ENCODE measurements around the gene ANO6. TPM values are rescaled to one million over a fixed set of nuclear protein-coding genes. Genes with fewer than 3 reads are reported as not detected.

The ANO6 gene
- total and polyA plus RNA-seq, 10 donors = 2.3 to 38.5 (median 31.7) TPM

DNA sequence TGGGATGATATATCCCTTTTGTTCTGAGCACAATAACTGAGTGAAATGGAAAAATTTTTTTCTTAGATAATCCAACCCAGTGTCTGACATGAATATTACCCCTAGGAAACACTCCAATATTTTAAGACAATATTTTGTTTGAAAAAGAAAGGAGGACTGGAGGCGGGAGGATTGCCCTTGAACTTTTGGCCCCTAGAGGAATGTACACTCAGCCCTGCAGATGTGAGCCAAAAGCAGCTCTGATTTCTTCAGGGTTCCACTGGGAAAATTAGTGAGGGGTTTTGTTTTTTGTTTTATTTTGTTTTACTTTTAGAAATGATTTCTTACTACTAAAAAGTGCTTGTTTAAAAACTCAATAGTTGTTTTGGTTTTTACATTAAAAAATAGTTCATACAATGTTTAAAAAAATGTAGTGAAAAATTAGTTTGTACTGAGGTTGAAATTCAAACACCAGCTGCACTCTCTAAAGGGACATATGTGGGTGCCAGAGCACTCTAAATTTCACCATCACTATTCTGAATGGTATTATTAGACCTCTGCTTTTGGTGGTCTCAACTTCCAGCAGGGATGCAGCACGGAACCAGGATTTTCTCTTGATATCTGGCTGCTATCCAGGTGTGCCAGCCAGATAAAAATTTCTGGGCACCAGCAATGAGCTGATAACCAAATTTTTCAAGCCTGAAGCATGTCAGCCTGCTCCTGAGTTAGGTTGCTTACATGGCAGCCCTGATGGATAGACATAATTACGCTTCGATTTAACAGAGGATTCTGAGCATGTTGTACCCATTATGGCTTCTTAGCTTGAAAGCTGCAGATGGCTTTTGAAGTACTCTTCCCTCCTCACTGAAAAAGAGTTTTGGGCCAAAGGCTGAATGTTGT is 141.9 kb downstream of the ANO6 start:
- DNase-seq = no peak
- 84 to 92% (median 85%) methylated on average over 4 of the region's 4 CpGs for WGBS, 5 donors
- no peaks in the 10 kb centered on the region for H3K27me3 ChIP-seq (replicated peaks in 1 of 7)
- intact Hi-C loops (cut with DNase I; ENCODE audit: low total_unique reads) = no loop called here
- no peak overlapping the region for H3K4me3 ChIP-seq
- TF ChIP-seq POLR2AphosphoS5 (IDR thresholded peaks at IDR 0.05) = no peak
- TF ChIP-seq POLR2A (IDR thresholded peaks at IDR 0.05) = no peak
- TF ChIP-seq, protein P1, sequence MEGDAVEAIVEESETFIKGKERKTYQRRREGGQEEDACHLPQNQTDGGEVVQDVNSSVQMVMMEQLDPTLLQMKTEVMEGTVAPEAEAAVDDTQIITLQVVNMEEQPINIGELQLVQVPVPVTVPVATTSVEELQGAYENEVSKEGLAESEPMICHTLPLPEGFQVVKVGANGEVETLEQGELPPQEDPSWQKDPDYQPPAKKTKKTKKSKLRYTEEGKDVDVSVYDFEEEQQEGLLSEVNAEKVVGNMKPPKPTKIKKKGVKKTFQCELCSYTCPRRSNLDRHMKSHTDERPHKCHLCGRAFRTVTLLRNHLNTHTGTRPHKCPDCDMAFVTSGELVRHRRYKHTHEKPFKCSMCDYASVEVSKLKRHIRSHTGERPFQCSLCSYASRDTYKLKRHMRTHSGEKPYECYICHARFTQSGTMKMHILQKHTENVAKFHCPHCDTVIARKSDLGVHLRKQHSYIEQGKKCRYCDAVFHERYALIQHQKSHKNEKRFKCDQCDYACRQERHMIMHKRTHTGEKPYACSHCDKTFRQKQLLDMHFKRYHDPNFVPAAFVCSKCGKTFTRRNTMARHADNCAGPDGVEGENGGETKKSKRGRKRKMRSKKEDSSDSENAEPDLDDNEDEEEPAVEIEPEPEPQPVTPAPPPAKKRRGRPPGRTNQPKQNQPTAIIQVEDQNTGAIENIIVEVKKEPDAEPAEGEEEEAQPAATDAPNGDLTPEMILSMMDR (IDR thresholded peaks at IDR 0.05 in 8 of 11, conservative IDR thresholded peaks at IDR 0.05 in 3 of 11) = no peak
- no peak overlapping the region for H3K27ac ChIP-seq
- peaks cover 0 to 19% (median 15%) of the 10 kb centered on the region in 8 donors for H3K9me3 ChIP-seq
- H3K36me3 ChIP-seq = peaks cover 0 to 72% (median 6%) of the 10 kb centered on the region in 6 donors
- peaks cover 0 to 3% (median 0%) of the 10 kb centered on the region in 6 donors for H3K4me1 ChIP-seq

DNA sequence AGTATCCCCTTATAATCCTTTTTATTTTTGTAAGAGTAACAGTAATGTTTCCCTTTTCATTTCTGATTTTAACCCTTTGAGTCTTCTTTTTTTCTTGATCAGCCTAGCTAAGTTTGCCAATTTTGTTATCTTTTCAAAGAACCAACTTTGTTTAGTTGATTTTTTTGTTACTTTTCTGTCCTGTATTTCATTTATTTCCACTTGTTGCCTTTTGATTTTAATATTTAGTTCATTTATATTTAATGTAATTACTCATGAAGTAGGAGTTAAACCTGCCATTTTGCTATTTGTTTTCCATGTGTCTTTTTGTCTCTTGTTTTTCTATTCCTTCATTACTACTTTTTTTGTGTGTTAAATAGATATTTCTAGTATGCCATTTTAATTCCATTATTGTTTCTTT is 146.4 kb downstream of the ANO6 start:
- intact Hi-C loops (cut with DNase I; ENCODE audit: low total_unique reads) = no loop called here
- Histone ChIP-seq H3K4me3 (no peak overlapping the region), H3K9me3 (peaks cover 10 to 49% (median 41%) of the 10 kb centered on the region in 8 donors), H3K4me1 (peaks cover 0 to 3% (median 0%) of the 10 kb centered on the region in 6 donors), H3K27me3 (replicated peaks in 1 of 7) (no peaks in the 10 kb centered on the region), H3K27ac (no peak overlapping the region), H3K36me3 (peaks cover 0 to 72% (median 10%) of the 10 kb centered on the region in 6 donors)
- TF ChIP-seq POLR2AphosphoS5 (IDR thresholded peaks at IDR 0.05) (no peak), POLR2A (IDR thresholded peaks at IDR 0.05) (no peak)
- TF ChIP-seq, protein P1 (IDR thresholded peaks at IDR 0.05 in 8 of 11, conservative IDR thresholded peaks at IDR 0.05 in 3 of 11) = no peak
- no peak for DNase-seq

GRCh38 chr12:45363903-45364302 is 148.0 kb downstream of the ANO6 start:
- no peak for DNase-seq
- Histone ChIP-seq H3K27ac (no peak overlapping the region), H3K4me3 (no peak overlapping the region), H3K4me1 (no peaks in the 10 kb centered on the region), H3K36me3 (peaks cover 0 to 72% (median 14%) of the 10 kb centered on the region in 6 donors), H3K9me3 (peaks cover 10 to 49% (median 41%) of the 10 kb centered on the region in 8 donors), H3K27me3 (replicated peaks in 1 of 7) (no peaks in the 10 kb centered on the region)
- intact Hi-C loops (cut with DNase I; ENCODE audit: low total_unique reads) = no loop called here
- TF ChIP-seq, protein P1 (IDR thresholded peaks at IDR 0.05 in 8 of 11, conservative IDR thresholded peaks at IDR 0.05 in 3 of 11) = no peak
- no peak for TF ChIP-seq POLR2AphosphoS5 (IDR thresholded peaks at IDR 0.05)
- TF ChIP-seq POLR2A (IDR thresholded peaks at IDR 0.05) = no peak

DNA sequence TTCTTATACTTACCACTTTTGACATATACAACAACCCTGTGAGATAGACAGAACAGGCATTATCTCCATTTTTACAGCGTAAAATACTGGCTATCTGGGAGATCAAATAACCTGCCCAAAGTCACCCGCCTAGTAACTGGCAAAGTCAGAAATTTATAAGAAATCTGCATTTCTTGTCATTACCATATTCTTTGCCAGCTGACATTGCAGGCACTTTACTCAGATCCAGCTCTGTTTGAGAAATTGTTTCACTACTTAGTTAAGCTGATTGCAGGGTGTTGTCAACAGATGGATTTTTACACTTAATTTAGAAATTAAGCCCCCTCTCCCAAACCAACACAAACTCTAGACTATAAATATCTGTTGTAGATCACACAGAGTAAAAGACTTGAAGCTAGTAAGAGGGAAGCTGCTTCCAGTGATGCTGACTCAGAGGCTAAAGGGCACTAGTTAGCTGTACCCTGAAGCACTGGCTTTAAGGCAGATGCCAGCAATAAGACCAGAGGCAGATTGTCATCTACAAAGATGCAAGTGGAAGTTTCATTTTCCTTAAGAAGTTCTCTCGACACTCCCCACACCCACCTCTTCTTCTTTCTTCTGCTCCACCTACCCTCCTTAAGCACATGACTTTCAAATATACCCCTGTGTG is 153.1 kb downstream of the ANO6 start:
- intact Hi-C loops (cut with DNase I; ENCODE audit: low total_unique reads) = no loop called here
- 80 to 91% (median 90%) methylated on average over 3 of the region's 3 CpGs for WGBS, 5 donors
- Histone ChIP-seq H3K4me1 (no peaks in the 10 kb centered on the region), H3K4me3 (no peak overlapping the region), H3K27me3 (replicated peaks in 1 of 7) (no peaks in the 10 kb centered on the region), H3K36me3 (peaks cover 0 to 62% (median 24%) of the 10 kb centered on the region in 6 donors), H3K27ac (no peak overlapping the region), H3K9me3 (peaks cover 2 to 18% (median 14%) of the 10 kb centered on the region in 8 donors)
- no peak for DNase-seq
- TF ChIP-seq POLR2AphosphoS5 (IDR thresholded peaks at IDR 0.05) = no peak
- TF ChIP-seq POLR2A (IDR thresholded peaks at IDR 0.05) = no peak
- TF ChIP-seq, protein P1 (IDR thresholded peaks at IDR 0.05 in 8 of 11, conservative IDR thresholded peaks at IDR 0.05 in 3 of 11) = no peak
